ENCODE results near the gene EIF1AD.
"Not testable (repeated sequence)": the region's sequence is repeated elsewhere in the genome, so short reads cannot be mapped to it uniquely, and the experiment has no call there.

Gene EIF1AD

GRCh38 chr11:66022401-66023185 is 20.6 kb upstream of the EIF1AD start:
- DNase-seq (ENCODE audit: low spot score), result peak; percentile 16

GRCh38 chr11:66020618-66021357 is 18.8 kb upstream of the EIF1AD start:
- no peak for DNase-seq (ENCODE audit: low spot score)

GRCh38 chr11:66020212-66020611 is 18.3 kb upstream of the EIF1AD start:
- DNase-seq (ENCODE audit: low spot score), result no peak

- no peak for DNase-seq (ENCODE audit: low spot score)
Measured at GRCh38 chr11:66017321-66017720, 15.4 kb upstream of the EIF1AD start.

- no peak for DNase-seq (ENCODE audit: low spot score)
Measured at GRCh38 chr11:66016793-66017177, 14.8 kb upstream of the EIF1AD start.

GRCh38 chr11:66015936-66016792 is 14.2 kb upstream of the EIF1AD start:
- DNase-seq (ENCODE audit: low spot score), result no peak

- no peak for DNase-seq (ENCODE audit: low spot score)
Measured at GRCh38 chr11:66015454-66015881, 13.5 kb upstream of the EIF1AD start.

GRCh38 chr11:66014804-66015453 is 13.0 kb upstream of the EIF1AD start:
- no peak for DNase-seq (ENCODE audit: low spot score)

- no peak for DNase-seq (ENCODE audit: low spot score)
Measured at GRCh38 chr11:66013762-66014100, 11.8 kb upstream of the EIF1AD start.

GRCh38 chr11:66012946-66013761 is 11.2 kb upstream of the EIF1AD start:
- no peak for DNase-seq (ENCODE audit: low spot score)

- DNase-seq (ENCODE audit: low spot score), result no peak
Measured at GRCh38 chr11:66012371-66012945, 10.5 kb upstream of the EIF1AD start.

- DNase-seq (ENCODE audit: low spot score), result no peak
Measured at GRCh38 chr11:66011785-66012303, 9.9 kb upstream of the EIF1AD start, which contains the start of gene CST6. Gene CST6, plus strand, starts transcription at chr11:66012008. Its CDS starts 37 bp downstream, at chr11:66012045.

- no peak for DNase-seq (ENCODE audit: low spot score)
Measured at GRCh38 chr11:66011239-66011784, 9.4 kb upstream of the EIF1AD start.

GRCh38 chr11:66010036-66010435 is 8.1 kb upstream of the EIF1AD start:
- DNase-seq (ENCODE audit: low spot score), result not testable (repeated sequence)

GRCh38 chr11:66008468-66009101 is 6.6 kb upstream of the EIF1AD start:
- DNase-seq (ENCODE audit: low spot score), result no peak

GRCh38 chr11:66008095-66008467 is 6.1 kb upstream of the EIF1AD start:
- no peak for DNase-seq (ENCODE audit: low spot score)

GRCh38 chr11:66007201-66007634 is 5.3 kb upstream of the EIF1AD start:
- no peak for DNase-seq (ENCODE audit: low spot score)

- DNase-seq (ENCODE audit: low spot score), result no peak
Measured at GRCh38 chr11:66006891-66007176, 4.9 kb upstream of the EIF1AD start.

- DNase-seq (ENCODE audit: low spot score), result no peak
Measured at GRCh38 chr11:66006134-66006890, 4.4 kb upstream of the EIF1AD start.

All from globus pallidus (tissue), 1 donor.